Measurements from ENCODE around the gene MMP14. TPM values are rescaled to one million over a fixed set of nuclear protein-coding genes. Genes with fewer than 3 reads are reported as not detected.

The MMP14 gene
- total RNA-seq, 1 donor = 188 TPM

DNA sequence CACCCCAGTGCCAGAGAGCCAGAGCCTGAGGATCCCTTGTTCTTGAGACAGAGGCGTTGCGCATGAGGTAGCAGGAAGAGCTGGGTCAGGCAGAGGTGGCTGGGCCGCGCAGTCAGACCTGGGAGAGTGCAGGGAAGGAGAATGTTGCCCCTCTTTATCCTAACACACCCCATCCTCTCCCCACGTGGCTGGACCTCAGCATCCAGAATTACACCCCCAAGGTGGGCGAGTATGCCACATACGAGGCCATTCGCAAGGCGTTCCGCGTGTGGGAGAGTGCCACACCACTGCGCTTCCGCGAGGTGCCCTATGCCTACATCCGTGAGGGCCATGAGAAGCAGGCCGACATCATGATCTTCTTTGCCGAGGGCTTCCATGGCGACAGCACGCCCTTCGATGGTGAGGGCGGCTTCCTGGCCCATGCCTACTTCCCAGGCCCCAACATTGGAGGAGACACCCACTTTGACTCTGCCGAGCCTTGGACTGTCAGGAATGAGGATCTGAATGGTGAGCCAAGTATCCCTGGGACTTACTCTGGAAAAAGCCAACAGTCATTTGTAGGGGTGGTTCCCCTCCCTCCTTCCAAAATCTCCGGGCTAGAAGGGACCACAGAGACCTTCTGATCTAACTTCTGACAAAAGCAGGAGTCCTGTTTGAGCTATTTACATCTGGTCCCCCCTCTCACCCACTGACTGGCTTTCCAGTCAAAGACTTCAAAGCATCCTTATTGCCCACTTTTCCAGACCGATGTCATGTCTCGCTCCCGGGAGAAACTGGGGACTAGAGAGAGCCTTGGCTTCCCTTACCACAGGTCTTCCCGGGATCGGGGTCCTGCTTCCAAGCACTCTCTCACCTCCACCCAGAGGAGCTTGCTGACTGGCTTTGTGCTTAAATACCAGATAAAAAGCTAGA is 6.1 kb downstream of the MMP14 start:
- DNase-seq (ENCODE audit: low read depth) = no peak
- H3K4me3 ChIP-seq (ENCODE audit: low read depth, low read length) = no peak overlapping the region
- TF ChIP-seq, protein P1, sequence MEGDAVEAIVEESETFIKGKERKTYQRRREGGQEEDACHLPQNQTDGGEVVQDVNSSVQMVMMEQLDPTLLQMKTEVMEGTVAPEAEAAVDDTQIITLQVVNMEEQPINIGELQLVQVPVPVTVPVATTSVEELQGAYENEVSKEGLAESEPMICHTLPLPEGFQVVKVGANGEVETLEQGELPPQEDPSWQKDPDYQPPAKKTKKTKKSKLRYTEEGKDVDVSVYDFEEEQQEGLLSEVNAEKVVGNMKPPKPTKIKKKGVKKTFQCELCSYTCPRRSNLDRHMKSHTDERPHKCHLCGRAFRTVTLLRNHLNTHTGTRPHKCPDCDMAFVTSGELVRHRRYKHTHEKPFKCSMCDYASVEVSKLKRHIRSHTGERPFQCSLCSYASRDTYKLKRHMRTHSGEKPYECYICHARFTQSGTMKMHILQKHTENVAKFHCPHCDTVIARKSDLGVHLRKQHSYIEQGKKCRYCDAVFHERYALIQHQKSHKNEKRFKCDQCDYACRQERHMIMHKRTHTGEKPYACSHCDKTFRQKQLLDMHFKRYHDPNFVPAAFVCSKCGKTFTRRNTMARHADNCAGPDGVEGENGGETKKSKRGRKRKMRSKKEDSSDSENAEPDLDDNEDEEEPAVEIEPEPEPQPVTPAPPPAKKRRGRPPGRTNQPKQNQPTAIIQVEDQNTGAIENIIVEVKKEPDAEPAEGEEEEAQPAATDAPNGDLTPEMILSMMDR (IDR thresholded peaks at IDR 0.05; ENCODE audit: insufficient read depth, low read depth, low read length) = no peak

DNA sequence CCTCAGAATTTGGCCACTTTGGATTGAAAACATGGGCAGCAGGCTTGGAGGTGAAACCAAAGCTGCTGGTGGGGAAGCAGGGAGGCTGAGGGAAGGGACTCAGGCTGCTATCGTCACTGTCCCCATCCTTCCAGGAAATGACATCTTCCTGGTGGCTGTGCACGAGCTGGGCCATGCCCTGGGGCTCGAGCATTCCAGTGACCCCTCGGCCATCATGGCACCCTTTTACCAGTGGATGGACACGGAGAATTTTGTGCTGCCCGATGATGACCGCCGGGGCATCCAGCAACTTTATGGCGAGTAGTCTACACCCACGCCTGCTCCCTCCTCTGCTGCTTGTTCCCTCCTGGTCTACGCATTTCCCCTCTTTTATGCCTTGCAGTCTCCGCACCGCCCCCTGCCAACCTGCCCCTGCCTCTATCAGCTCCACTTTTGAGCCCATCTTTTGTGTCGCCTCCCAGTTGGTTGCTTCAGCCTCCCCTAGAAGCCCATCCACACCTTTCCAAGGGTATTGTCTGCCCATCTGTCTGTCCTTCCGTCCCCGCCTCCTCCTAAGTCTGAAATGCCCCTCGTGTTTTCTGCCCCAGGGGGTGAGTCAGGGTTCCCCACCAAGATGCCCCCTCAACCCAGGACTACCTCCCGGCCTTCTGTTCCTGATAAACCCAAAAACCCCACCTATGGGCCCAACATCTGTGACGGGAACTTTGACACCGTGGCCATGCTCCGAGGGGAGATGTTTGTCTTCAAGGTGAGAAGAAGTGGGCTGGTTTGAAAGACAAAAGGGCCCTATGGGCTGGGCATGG is 6.9 kb downstream of the MMP14 start:
- H3K4me3 ChIP-seq (ENCODE audit: low read depth, low read length) = no peak overlapping the region
- DNase-seq (ENCODE audit: low read depth) = no peak
- TF ChIP-seq, protein P1 (IDR thresholded peaks at IDR 0.05; ENCODE audit: insufficient read depth, low read depth, low read length) = no peak

DNA sequence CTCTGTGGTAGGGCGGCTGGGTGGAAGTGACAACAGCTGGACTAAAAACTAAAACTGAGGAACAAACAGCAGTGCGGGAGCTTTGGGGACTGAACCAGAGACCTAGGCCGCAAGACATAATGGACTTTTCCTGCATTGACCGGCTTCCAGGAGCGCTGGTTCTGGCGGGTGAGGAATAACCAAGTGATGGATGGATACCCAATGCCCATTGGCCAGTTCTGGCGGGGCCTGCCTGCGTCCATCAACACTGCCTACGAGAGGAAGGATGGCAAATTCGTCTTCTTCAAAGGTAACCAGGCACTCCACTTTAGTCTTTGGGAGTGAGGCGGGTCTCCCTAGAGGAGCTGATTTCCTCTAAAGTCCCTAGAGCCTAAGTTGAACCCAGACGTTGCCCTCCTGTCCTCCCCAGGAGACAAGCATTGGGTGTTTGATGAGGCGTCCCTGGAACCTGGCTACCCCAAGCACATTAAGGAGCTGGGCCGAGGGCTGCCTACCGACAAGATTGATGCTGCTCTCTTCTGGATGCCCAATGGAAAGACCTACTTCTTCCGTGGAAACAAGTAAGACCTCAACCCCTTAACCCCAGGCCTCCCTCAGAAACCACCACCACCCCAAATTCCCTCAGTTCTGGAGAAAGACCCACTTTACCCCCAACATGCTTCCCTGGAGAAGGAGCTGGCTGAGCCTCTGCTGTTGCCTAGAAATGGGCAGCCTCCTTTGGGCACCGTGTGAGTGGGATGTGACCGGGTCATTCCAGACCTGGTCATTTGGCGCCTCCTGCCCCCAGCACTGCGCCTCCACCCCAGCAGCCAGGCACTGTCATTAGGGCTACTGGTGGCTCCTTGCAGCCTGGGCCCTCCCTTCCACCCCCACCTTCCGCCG is 8.1 kb downstream of the MMP14 start:
- no peak overlapping the region for H3K4me3 ChIP-seq (ENCODE audit: low read depth, low read length)
- TF ChIP-seq, protein P1 (IDR thresholded peaks at IDR 0.05; ENCODE audit: insufficient read depth, low read depth, low read length) = no peak
- DNase-seq (ENCODE audit: low read depth) = no peak

DNA sequence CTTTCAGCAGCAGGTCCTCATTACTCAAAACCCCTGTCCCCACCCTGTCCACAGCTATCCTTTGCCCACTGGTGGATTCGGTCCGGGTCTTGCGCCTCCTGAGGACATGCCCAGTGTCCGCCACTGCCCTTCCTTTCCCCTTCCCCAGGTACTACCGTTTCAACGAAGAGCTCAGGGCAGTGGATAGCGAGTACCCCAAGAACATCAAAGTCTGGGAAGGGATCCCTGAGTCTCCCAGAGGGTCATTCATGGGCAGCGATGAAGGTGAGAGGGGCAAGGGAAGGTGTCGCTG is 8.7 kb downstream of the MMP14 start:
- H3K4me3 ChIP-seq (ENCODE audit: low read depth, low read length) = no peak overlapping the region
- TF ChIP-seq, protein P1 (IDR thresholded peaks at IDR 0.05; ENCODE audit: insufficient read depth, low read depth, low read length) = no peak
- DNase-seq (ENCODE audit: low read depth) = no peak

DNA sequence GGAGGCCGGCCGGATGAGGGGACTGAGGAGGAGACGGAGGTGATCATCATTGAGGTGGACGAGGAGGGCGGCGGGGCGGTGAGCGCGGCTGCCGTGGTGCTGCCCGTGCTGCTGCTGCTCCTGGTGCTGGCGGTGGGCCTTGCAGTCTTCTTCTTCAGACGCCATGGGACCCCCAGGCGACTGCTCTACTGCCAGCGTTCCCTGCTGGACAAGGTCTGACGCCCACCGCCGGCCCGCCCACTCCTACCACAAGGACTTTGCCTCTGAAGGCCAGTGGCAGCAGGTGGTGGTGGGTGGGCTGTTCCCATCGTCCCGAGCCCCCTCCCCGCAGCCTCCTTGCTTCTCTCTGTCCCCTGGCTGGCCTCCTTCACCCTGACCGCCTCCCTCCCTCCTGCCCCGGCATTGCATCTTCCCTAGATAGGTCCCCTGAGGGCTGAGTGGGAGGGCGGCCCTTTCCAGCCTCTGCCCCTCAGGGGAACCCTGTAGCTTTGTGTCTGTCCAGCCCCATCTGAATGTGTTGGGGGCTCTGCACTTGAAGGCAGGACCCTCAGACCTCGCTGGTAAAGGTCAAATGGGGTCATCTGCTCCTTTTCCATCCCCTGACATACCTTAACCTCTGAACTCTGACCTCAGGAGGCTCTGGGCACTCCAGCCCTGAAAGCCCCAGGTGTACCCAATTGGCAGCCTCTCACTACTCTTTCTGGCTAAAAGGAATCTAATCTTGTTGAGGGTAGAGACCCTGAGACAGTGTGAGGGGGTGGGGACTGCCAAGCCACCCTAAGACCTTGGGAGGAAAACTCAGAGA is 9.6 kb downstream of the MMP14 start:
- DNase-seq (ENCODE audit: low read depth) = no peak
- TF ChIP-seq, protein P1 (IDR thresholded peaks at IDR 0.05; ENCODE audit: insufficient read depth, low read depth, low read length) = no peak
- H3K4me3 ChIP-seq (ENCODE audit: low read depth, low read length) = no peak overlapping the region
